Heart left ventricle (tissue), 16 donors: ENCODE results near the gene MLLT10. TPM values are rescaled to one million over a fixed set of nuclear protein-coding genes. Genes with fewer than 3 reads are reported as not detected.

Experiments
- ATAC-seq, 4 donors: fragments of 200-7000 bp; cut with Tn5 transposase; one replicate each; pipeline ENCODE4 v1.9.1; 2020 to 2022; ENCODE audit warnings: moderate library complexity in 4 of 4, mild to moderate bottlenecking in 3 of 4, moderate number of reproducible peaks in 1 of 4
- DNase-seq, 5 donors: peaks; one replicate each; pipeline ENCODE4 v3.0.0-alpha.2; 2020
- H3K27ac ChIP-seq, 12 donors: fragments of 200-600 bp; sonication (generic) in 4 of 12; one replicate each; pipeline versions ENCODE4 v1.5.0 to v1.8.0; 2016 to 2022; ENCODE audit warnings: mild to moderate bottlenecking in 2 of 12
- H3K27me3 ChIP-seq, 9 donors: fragments of 200-600 bp; sonication (generic) in 2 of 9; one replicate each; pipeline versions ENCODE4 v1.5.1 to v1.8.0; 2016 to 2022; ENCODE audit warnings: mild to moderate bottlenecking in 3 of 9
- H3K36me3 ChIP-seq, 9 donors: fragments of 200-600 bp; sonication (generic) in 2 of 9; one replicate each; pipeline versions ENCODE4 v1.5.0 to v1.8.0; 2018 to 2022; ENCODE audit warnings: mild to moderate bottlenecking in 2 of 9
- H3K4me1 ChIP-seq, 12 donors: fragments of 200-600 bp; sonication (generic) in 4 of 12; one replicate each; pipeline versions ENCODE4 v1.5.0 to v1.8.0; 2016 to 2022; ENCODE audit warnings: mild to moderate bottlenecking in 3 of 12
- H3K4me3 ChIP-seq, 12 donors: fragments of 200-600 bp; sonication (generic) in 4 of 12; one replicate each; pipeline versions ENCODE4 v1.5.0 to v1.8.0; 2017 to 2022; ENCODE audit warnings: mild to moderate bottlenecking in 9 of 12, moderate library complexity in 4 of 12
- H3K9me3 ChIP-seq, 12 donors: fragments of 200-600 bp; sonication (generic) in 4 of 12; one replicate each; pipeline versions ENCODE4 v1.5.0 to v1.8.0; 2016 to 2022; ENCODE audit warnings: mild to moderate bottlenecking in 1 of 12
- POLR2A ChIP-seq, 2 donors: fragments of 450-650 bp; IDR thresholded peaks; one replicate each; pipeline ENCODE4 v1.6.1; 2017; ENCODE audit warnings: antibody characterized with exemption in 2 of 2, mild to moderate bottlenecking in 2 of 2, moderate library complexity in 2 of 2
- WGBS, 4 donors: extraction: QIAGEN DNeasy Blood & Tissue Kit in 2 of 4; methylation state at CpG; one replicate each; pipeline versions ENCODE4 v1.1.5 to v1.1.7; 2013 to 2018; 5-methylcytosine and 5-hydroxymethylcytosine counted together
- intact Hi-C, 10 donors: fragments of 100-400 bp; cut with DNase I; formaldehyde crosslinking; loops; one replicate each; pipeline versions ENCODE4 v1.11.1 to v1.14.2; 2022
- polyA plus RNA-seq, 2 donors: library from polyadenylated mRNA; stranded (reverse); fragments of 200-250 nt; gene quantifications; one replicate each; pipeline ENCODE4 v1.2.3, GENCODE V29; 2013
- total RNA-seq, 9 donors: library from RNA; depleted of rRNA in 2 of 9; stranded (reverse); fragments of >200 nt in 2 of 9; fragmentation: NEBNext Ultra II Directional in 3 of 9; extraction: Animal tissue kit (Norgen Biotek cat#: 25700) in 3 of 9; gene quantifications; one replicate each; pipeline versions ENCODE4 v1.1.0 to v1.2.4, GENCODE V29; 2016 to 2023
- TF ChIP-seq, protein P1 (sequence below), 12 donors: fragments of 200-600 bp; sonication (generic) in 4 of 12; IDR thresholded peaks; one replicate each; pipeline versions ENCODE4 v1.5.0 to v1.8.0; 2018 to 2022; ENCODE audit warnings: antibody characterized with exemption in 12 of 12, mild to moderate bottlenecking in 5 of 12
- donor health status: ischemic (EF 13 %, LVEDD 7.1; RV severe dilation, severe dysfunction).
- donor health status: healthy with polysubstance abuse.
- donor health status: DM: no; HTN: yes; CAD: no.
- donor health status: DM: no; HTN: no; CAD: no.
- donor health status: ischemic (EF 25% LVEDD 6.9; RV normal size, moderate dysfunction).
- donor health status: ischemic (EF 25% LVEDD 5.7; RV mildly dilated, moderate dysfunction).
- donor health status: healthy.
- donor health status: DM: yes; HTN: yes; CAD: no.
- donor health status: ischemic (EF 35%, LVEDD 5.7; RV mildly dilated, moderate dysfunction).
- donor health status: nonischemic (EF 11% LVEDD 7.7; RV severe dilation, severe dysfunction).
- donor health status: DM: yes; HTN: yes; CAD: no.
- donor health status: PGD.
- donor health status: ischemic (EF 29% LVEDD 5.4; RV normal size, mild dysfunction).
- donor health status: nonischemic (EF 23%, LVEDD 6.1; RV moderate dilation, normal function).

Gene MLLT10
- total and polyA plus RNA-seq, 11 donors, result 16.0 to 30.7 (median 25.2) TPM

DNA sequence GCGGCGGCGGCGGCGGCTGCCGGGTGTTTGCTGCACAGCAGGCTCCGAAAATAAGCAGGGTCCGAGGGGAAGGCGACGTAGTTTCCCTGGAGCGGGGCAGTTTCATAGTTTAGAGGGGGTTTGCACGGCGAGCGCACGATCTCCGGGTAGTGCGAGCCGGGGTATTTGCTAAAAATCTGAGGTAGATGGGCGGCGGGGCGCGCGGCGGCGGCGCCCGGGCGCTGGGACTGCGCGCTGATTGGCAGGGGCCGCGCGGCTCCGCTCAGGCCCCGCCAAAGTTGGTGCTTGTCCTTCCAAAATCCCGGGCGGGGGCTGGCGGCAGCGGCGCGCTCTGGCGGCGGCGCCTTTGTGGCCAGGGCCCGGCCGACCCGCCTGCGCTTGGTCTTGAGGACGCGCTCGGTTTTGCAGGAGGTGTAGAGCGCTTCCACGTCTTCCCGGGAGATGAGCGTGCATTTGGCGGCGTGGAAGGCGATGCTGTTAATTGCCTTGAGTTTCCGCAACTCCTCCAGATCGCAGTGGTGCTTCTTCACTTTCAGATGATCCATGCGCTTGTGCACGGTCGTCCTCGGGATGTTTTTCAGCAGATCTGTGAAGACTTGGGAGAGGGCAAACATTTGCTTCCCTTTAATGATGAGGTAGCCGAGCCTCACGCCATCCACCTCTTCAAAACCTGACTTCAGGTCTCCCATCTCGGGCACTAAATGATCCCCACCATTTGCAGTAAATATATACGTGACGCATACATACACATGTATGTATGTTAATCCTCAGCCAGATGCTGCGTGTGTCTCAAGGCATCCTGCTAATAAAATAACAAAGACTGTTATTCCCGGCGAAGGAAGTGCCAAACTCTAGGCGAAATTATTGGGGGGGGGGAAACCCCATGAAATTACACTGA is 16.6 kb upstream of the MLLT10 start:
- intact Hi-C loops, result loop anchor here in 3 of 10 donors (2.0 to 10.0 kb wide), 4 partner anchors 15 to 215 kb away; no protein-coding TSS in a partner anchor
- WGBS, 4 donors, result 1 to 7% (median 2%) methylated on average over 15 to 73 of the region's 73 CpGs
- TF ChIP-seq POLR2A (IDR thresholded peaks at IDR 0.05), result no peak
- TF ChIP-seq, protein P1, sequence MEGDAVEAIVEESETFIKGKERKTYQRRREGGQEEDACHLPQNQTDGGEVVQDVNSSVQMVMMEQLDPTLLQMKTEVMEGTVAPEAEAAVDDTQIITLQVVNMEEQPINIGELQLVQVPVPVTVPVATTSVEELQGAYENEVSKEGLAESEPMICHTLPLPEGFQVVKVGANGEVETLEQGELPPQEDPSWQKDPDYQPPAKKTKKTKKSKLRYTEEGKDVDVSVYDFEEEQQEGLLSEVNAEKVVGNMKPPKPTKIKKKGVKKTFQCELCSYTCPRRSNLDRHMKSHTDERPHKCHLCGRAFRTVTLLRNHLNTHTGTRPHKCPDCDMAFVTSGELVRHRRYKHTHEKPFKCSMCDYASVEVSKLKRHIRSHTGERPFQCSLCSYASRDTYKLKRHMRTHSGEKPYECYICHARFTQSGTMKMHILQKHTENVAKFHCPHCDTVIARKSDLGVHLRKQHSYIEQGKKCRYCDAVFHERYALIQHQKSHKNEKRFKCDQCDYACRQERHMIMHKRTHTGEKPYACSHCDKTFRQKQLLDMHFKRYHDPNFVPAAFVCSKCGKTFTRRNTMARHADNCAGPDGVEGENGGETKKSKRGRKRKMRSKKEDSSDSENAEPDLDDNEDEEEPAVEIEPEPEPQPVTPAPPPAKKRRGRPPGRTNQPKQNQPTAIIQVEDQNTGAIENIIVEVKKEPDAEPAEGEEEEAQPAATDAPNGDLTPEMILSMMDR (IDR thresholded peaks at IDR 0.05), result peak in 4 of 12 donors; percentile 8 to 25 (median 20)
- H3K4me3 ChIP-seq, result peak overlapping the region; percentile 52 to 80 (median 70)
- peak overlapping the region; percentile 47 to 90 (median 84) for H3K27ac ChIP-seq
- peaks cover 0 to 48% (median 15%) of the 10 kb centered on the region in 12 donors for H3K4me1 ChIP-seq
- peaks cover 0 to 57% (median 0%) of the 10 kb centered on the region in 9 donors for H3K27me3 ChIP-seq
- H3K36me3 ChIP-seq, result no peaks in the 10 kb centered on the region
- no peaks in the 10 kb centered on the region for H3K9me3 ChIP-seq
- ATAC-seq, result peak; percentile 12 to 83 (median 66)
- peak; percentile 68 to 86 (median 70) for DNase-seq

DNA sequence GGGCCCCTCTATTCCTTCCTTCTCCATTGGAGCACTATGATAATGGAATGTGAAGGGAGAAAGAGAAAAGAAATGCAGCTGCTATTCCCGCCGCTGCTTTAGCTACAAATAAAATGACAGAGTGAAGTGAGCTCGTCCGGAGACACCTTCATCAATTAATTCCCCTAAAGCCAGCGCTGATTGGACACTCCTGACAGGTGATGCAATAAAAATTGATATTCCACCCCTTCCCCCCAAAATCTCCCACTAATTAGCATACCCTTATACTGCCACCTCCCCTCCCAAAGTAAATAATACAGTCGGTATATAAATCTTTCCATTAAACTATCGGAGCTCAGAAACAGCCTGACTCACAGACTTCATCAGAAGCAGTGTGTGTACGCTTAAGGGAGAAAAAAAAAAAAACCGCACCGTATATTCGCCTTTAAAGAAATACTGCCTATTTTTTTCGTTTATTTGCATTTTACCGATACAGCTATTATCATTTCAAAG is 15.8 kb upstream of the MLLT10 start:
- Histone ChIP-seq H3K27ac (peak overlapping the region; percentile 59 to 90 (median 84)), H3K4me3 (peak overlapping the region; percentile 20 to 80 (median 70)), H3K36me3 (no peaks in the 10 kb centered on the region), H3K27me3 (peaks cover 0 to 57% (median 0%) of the 10 kb centered on the region in 9 donors), H3K4me1 (peaks cover 0 to 48% (median 15%) of the 10 kb centered on the region in 12 donors), H3K9me3 (no peaks in the 10 kb centered on the region)
- TF ChIP-seq POLR2A (IDR thresholded peaks at IDR 0.05), result no peak
- TF ChIP-seq, protein P1 (IDR thresholded peaks at IDR 0.05), result no peak
- 13 to 39% (median 27%) methylated on average over 13 of the region's 13 CpGs for WGBS, 4 donors
- intact Hi-C loops, result loop anchor here in 2 of 10 donors (5.0 to 10.0 kb wide), 2 partner anchors 157 to 214 kb away; no protein-coding TSS in a partner anchor
- peak; percentile 8 to 44 (median 34) for ATAC-seq
- DNase-seq, result no peak

DNA sequence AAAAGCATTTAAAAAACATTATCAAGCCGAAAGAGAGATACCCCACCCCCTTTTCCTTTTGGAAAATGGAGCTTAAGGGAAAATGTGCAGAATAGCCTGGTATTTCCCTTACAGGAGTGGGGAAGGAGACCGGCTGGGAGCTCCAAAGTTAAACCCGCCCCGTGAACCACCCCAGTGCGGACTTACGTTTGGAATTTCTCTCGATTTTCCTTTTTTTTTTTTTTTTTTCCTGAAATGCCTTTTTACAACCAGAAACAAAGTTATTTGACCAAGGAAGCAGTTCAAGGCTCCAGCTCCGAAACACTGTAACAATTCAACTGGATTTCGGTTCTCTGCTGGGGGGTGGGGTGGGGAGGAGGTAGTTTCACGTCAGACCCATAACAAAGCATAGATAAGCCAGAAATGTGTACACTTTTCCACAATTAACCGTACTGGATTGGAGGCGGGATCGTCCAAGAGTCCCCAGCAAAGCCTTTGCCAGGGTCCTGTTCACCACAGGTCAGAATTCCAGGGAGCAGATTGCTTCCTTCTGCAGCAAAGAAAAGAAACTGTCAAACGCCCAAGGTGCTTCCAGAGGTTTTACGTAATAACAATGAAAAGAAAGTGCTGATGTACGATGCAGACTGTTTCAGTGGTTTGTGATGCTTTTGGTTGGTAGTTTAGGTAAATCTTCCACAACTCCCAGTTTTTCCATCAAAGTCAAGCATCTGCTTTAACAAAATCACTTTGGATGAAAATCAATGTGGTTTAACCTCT is 15.2 kb upstream of the MLLT10 start:
- H3K27me3 ChIP-seq, result peaks cover 0 to 53% (median 0%) of the 10 kb centered on the region in 9 donors
- intact Hi-C loops, result loop anchor here in 2 of 10 donors (5.0 to 10.0 kb wide), 2 partner anchors 156 to 213 kb away; no protein-coding TSS in a partner anchor

More for the DNA sequence above, 15.2 kb upstream of the MLLT10 start:
- DNase-seq (no peak), ATAC-seq (peak; percentile 18 to 54 (median 32))
- peaks cover 0 to 48% (median 15%) of the 10 kb centered on the region in 12 donors for H3K4me1 ChIP-seq
- H3K27ac ChIP-seq, result peak overlapping the region; percentile 59 to 90 (median 84)
- TF ChIP-seq, protein P1 (IDR thresholded peaks at IDR 0.05), result peak in 1 of 12 donors; percentile 6
- no peak for TF ChIP-seq POLR2A (IDR thresholded peaks at IDR 0.05)
- no peaks in the 10 kb centered on the region for H3K9me3 ChIP-seq
- 12 to 32% (median 23%) methylated on average over 16 of the region's 16 CpGs for WGBS, 4 donors
- no peaks in the 10 kb centered on the region for H3K36me3 ChIP-seq
- peak overlapping the region; percentile 20 to 80 (median 70) for H3K4me3 ChIP-seq
